AG08396 (cell line): Measurements from ENCODE around the gene NF1.

Experiments used
- DNase-seq: peaks from one replicate; pipeline ENCODE4 v3.0.0; 2012; ENCODE audit warnings: low spot score, mixed read lengths

NF1 gene

DNA sequence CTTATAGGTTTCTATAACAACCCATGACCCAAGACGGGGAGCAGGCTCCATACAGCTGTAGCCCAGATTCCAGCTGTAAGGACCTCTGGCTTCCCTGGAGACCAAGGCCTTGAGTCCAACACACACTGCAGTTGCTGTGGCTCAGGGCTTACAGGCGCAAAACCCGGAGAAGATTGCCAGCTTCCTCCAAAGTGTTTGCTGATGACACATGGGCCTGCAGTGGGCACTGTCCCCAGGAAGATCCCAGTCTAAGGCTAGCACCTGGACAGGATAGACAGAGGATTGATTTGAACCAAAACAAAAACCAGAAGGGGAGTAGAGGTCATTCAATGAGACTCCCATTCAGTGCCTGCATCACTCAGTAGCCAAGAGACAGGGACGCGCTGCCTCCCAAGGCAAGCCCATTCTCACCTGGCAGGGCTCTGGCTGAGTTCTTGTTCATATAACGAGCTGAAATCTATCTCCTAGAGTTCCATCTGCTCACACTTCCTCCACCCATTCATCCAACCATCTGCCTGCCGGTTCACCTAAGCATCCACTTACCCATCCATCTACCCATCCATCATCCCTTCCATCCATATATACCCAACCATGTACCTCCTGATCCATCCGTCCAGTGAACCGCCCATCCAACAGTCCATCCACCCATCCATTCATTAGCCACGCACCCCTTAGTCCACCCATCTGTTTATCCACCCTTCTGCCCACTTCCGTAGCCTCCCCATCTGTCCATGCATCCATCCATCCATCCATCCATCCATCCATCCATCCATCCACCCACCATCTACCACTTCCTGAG, 306.9 kb downstream of the NF1 start:
- no peak for DNase-seq

GRCh38 chr17:31404028-31404949, 309.5 kb downstream of the NF1 start:
- DNase-seq, result no peak

DNA sequence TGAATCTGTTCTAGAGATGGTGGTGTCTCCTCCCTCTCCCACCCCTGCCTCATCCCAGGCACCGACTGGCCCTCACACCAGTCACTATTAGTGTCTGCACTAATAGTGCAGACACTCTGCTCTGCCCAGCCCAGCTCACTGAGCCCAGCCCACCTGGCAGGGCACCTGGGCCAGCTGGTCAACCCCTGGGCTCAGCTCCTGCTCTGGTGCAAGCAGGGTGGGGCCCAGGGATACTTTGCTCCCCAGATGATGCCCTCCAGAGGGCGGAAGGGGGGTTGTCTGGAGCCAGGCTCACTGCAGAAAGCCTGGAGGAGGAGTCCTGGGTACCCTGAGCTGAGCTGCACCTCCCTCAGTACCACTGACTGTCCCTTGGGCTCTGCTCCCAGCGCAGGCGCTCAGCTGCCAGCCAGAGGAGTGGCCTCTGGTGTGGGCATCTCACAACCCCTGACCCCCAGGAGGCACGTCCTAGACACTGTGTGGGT, 311.2 kb downstream of the NF1 start:
- DNase-seq, result no peak

DNA sequence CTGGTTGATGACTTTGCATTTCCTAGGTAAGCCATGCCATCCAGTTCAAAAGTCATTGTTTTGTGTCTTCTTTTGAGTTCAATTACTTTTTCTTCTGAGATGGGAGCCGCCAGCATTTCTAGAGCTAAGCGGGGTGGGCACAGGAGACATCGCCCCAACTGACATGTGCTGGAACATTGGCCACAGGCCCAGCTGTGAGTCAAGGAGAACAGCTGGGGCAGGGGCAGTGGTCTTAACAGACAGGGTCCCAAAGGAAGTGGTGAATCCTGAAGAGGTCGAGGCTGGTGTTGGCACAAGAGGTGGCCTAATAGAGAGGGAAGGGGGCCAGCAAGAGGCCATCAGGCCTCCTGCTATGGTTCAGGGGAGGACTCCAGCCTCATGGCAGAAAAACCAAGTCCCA, 313.8 kb downstream of the NF1 start:
- DNase-seq, result no peak

DNA sequence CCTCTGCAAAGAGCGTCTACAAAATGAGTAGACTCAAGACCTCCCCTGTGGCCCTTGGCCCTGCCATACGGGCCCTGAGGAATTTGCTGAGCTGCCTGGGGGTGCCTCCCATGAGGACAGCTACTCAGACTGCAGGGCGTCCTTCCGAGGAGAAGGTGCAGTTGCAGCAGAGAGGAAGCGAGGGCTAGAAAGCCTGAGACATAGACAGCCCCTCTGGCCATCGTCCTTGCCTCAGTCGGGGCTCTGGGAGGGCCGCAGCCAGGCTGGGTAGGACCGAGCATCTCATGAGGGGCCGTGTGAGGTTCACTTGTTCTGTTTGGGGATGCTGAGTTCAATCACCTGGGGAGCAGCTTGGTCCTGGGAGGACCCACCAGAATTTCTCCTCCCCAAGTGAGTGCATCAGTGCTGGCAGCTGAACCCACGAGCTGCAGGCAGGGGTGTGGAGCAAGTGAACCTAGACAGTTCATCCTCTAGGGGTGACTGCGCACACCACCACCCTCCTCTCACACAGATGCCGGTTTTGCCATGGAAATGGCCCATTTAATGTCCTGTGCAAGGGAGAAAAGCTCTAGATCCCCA, 317.0 kb downstream of the NF1 start:
- no peak for DNase-seq

DNA sequence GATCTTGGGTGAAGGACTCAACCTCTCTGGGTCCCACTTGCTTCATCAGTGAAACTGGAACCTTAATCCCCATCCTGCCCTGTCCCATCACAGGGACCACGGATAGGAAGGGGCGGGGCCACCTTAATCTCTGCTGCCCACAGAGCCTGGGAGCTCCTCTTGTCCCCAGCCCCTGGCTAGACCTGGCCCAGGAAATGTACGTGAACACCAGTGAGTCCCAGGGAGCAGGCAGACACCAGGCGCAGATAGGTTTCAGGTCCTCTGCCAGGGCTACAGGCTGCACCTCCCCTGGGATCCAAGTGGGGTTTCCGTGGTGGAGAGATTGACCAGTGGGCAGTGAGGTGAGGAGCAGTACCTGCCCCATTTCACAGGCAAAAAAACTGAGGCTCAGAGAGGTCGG, 317.7 kb downstream of the NF1 start:
- DNase-seq, result no peak

DNA sequence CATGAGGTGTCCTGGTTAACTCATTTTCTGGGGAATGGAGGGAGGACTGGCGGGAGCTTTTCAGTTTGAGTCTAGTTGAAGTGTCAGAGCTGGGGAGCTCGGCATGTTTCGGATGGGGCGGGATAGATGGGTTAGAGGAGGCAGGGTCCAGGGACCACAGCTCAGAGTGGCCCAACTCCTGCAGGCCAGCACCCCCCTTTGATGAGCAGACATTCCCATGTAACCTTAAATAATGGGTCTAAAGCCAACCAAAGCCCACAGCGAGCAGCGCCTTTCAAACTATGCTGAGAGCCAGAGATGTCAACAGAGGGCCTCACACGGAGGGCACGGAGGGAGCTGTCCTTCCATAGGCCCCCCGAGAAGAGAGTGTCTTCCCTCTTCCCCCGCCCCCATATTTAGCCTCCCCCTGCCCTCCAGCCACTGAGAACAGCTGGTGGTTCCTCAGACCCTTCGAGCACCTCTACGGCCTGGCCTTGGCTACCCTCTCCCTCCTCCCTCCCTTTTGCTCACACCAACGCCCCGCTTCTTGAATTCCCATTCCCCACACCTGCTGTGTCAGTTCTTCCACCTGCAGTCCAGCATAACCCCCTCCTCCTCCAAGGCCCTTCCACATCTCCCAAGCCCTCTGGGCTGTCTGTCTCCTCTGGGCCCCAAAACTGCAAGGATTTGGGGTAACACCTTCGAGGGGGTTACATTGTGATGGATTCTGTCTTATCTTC, 318.5 kb downstream of the NF1 start:
- no peak for DNase-seq

DNA sequence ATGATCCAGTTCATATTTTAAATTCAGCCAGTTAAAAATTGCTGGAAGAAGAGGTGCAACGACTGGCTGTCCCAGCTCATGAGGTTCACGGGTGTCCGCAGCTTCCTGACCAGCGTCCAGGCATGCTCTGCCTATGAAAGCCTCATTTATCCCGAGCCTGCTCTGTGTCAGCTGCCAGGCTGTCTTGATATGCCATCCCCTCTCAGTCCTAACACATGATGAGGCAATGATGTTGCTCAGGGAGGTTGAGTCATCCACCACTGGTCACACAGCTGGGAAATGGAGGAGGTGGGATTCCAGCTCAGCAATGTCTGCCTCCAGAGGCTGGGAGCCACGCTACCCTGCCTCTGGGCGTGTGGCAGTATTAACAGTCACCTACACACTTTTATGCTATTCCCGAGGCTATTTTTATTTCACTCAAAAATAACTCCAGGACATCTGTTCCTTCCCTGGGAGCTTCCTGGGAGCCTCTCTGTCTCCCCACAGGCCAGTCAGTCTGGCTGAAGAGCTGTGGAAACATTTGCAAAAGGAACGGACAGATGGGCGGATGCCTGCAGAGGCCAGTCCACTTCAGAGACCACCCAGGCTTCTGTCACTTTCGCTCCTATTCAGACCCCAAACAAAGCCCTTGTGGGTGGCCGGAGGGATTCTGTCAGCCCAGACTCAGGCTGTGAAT, 319.2 kb downstream of the NF1 start:
- DNase-seq, result peak; percentile 76

- no peak for DNase-seq
Observed at GRCh38 chr17:31414550-31414918, 319.8 kb downstream of the NF1 start.

DNA sequence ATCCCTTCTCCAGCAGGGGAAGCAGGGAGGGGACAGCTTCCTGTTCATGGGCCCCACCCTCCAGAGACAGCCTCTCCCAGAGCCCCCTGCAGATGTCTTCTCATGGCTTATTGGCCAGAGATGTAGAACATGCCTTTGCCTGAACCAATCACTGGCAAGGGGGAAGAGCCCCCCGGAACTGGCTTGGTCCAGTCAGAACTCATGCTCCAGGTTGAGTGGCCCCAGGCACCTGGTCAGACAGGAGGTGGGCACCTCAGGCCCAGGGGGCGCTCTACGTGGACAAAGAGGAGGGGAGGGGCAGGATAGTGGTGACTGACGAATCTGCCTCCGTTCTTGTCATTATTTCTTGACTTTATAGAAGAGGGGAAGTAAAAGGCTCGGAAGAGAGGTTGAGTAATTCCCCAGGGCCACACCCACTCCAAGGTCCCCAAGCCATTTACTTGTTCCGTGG, 320.3 kb downstream of the NF1 start:
- no peak for DNase-seq

- DNase-seq, result no peak
Observed at GRCh38 chr17:31415640-31416502, 321.1 kb downstream of the NF1 start.

DNA sequence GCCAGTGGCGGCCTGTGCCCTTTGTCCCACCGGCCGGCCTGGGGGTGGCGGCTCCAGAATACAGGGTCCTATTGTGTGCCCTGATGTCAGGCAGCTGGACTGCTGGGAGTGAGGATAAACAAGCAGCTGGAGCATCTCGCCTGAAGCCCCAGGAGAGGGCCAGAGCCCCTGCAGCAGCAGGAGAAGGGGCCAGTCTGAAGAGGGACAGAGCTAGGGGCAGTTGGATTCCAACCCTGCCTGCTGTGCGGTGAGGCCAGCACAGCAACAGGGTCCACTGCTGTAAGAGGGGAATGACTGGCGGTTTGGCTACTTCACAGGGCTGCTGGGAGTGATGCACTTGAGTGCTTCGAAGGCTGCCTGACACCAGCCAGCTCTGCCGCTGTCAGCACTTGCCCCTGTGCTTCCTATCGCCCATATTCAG, 321.7 kb downstream of the NF1 start:
- DNase-seq, result no peak

GRCh38 chr17:31417051-31417792, 322.4 kb downstream of the NF1 start:
- no peak for DNase-seq

GRCh38 chr17:31418773-31419350, 324.1 kb downstream of the NF1 start:
- DNase-seq, result no peak

- DNase-seq, result no peak
Observed at GRCh38 chr17:31422443-31422842, 327.7 kb downstream of the NF1 start.

DNA sequence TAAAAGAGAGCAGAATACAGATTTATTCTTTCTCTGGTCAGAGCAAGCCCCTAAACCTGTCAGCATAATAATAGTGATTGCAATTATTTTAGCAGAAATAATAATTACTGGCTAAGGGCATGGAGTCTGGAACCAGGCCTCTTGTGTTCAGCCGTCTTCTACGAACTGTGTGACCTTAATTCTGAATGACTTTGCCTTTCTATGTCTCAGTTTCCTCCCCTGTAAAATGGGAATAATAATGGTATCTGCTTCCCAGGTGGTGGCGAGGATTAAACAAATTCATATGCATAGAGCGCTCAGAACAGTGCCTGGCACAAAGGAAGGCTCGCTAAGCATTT, 330.1 kb downstream of the NF1 start:
- DNase-seq, result no peak

GRCh38 chr17:31425282-31426040, 330.7 kb downstream of the NF1 start:
- no peak for DNase-seq
